Measurements from ENCODE around the gene ANKRD13A.

ANKRD13A gene

DNA sequence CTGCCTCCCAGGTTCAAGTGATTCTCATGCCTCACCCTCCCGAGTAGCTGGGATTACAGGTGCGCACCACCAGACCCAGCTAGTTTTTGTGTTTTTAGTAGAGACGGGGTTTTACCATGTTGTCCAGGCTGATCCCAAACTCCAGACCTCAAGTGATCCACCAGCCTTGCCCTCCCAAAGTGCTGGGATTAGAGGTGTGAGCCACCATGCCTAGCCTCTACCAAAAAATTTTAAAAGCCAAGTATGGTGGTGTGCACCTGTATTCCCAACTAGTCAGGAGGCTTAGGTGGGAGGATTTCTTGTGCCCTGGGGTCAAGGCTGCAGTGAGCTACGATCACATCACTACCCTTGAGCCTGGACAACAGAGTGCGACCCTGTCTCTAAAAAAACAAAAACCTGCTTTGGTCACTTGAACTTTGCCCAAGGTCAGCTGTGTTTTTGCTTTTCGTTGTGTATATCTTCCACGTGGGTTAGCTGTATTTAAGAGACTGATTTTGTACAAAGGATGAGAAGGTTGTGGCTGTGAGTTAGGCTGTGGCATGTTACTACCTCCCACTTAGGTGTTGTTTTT lies 36.4 kb downstream of the ANKRD13A start:
- Histone ChIP-seq H3K79me2 (ENCODE audit: insufficient read depth, low read depth) (no peaks in the 10 kb centered on the region), H3K27me3 (ENCODE audit: insufficient read depth, low read depth) (no peaks in the 10 kb centered on the region), H3K4me3 (IDR thresholded peaks at IDR 0.05; ENCODE audit: insufficient read depth, low read depth, low read length) (no peak overlapping the region), H2AFZ (ENCODE audit: low read depth) (no peak overlapping the region), H3K9ac (no peak overlapping the region), H4K20me1 (ENCODE audit: insufficient read depth) (no peaks in the 10 kb centered on the region), H3K36me3 (ENCODE audit: insufficient read depth) (no peaks in the 10 kb centered on the region), H3K27ac (no peak overlapping the region), H3K4me2 (no peak overlapping the region), H3K4me1 (ENCODE audit: low read depth, poor library complexity, severe bottlenecking) (no peaks in the 10 kb centered on the region)
- TF ChIP-seq CTCF (conservative IDR thresholded peaks at IDR 0.05; ENCODE audit: low read depth, low read length): no peak

- Histone ChIP-seq H3K36me3 (ENCODE audit: insufficient read depth) (no peaks in the 10 kb centered on the region), H2AFZ (ENCODE audit: low read depth) (no peak overlapping the region), H3K27me3 (ENCODE audit: insufficient read depth, low read depth) (no peaks in the 10 kb centered on the region), H4K20me1 (ENCODE audit: insufficient read depth) (no peaks in the 10 kb centered on the region), H3K27ac (no peak overlapping the region), H3K4me1 (ENCODE audit: low read depth, poor library complexity, severe bottlenecking) (no peaks in the 10 kb centered on the region), H3K4me3 (IDR thresholded peaks at IDR 0.05; ENCODE audit: insufficient read depth, low read depth, low read length) (no peak overlapping the region), H3K4me2 (no peak overlapping the region), H3K9ac (no peak overlapping the region), H3K79me2 (ENCODE audit: insufficient read depth, low read depth) (no peaks in the 10 kb centered on the region)
- no peak for TF ChIP-seq CTCF (conservative IDR thresholded peaks at IDR 0.05; ENCODE audit: low read depth, low read length)
These were observed 38.1 kb downstream of the ANKRD13A start for GRCh38 chr12:110037315-110037714.

GRCh38 chr12:110038741-110039084 lies 39.5 kb downstream of the ANKRD13A start:
- H3K4me2 ChIP-seq: no peak overlapping the region
- H3K9ac ChIP-seq: no peak overlapping the region
- no peak for TF ChIP-seq CTCF (conservative IDR thresholded peaks at IDR 0.05; ENCODE audit: low read depth, low read length)
- no peak overlapping the region for H3K27ac ChIP-seq
- no peaks in the 10 kb centered on the region for H3K4me1 ChIP-seq (ENCODE audit: low read depth, poor library complexity, severe bottlenecking)
- H2AFZ ChIP-seq (ENCODE audit: low read depth): no peak overlapping the region
- H3K4me3 ChIP-seq (IDR thresholded peaks at IDR 0.05; ENCODE audit: insufficient read depth, low read depth, low read length): no peak overlapping the region
- H3K36me3 ChIP-seq (ENCODE audit: insufficient read depth): no peaks in the 10 kb centered on the region
- H3K27me3 ChIP-seq (ENCODE audit: insufficient read depth, low read depth): no peaks in the 10 kb centered on the region
- no peaks in the 10 kb centered on the region for H3K79me2 ChIP-seq (ENCODE audit: insufficient read depth, low read depth)
- H4K20me1 ChIP-seq (ENCODE audit: insufficient read depth): no peaks in the 10 kb centered on the region

DNA sequence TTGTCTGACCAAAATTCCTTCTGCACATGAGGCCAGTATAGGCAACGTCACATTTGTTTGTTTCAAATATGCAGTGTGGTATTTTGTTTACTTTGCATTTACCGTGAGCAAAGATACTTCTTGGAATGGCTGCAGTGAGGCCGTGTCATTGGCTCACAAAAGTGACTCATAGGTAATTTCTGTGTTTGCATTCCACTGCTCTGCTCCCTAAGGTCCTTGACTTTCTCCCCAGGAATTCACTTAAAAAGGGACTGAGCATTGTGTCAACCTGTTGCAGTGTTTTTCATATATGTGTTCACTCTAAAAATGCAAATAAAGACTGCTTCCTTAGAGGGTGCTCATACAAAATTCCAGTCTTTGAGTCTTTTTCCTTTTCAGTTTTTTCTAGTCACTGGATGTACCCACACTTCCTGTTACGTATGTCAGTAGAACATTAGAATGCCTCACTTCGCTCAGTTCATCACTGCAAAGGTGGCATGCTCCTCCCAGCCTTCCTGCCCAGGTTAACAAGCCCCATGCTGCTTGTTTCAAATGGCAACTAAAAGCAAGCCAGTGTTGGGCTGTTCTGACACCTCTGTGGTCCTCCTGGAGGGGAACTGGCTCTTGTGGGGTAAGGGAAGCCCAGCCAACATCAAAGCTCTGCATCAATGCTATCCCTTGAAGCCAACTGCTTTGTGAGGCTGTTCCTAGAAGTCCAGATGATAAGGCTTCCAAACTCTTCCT lies 40.0 kb downstream of the ANKRD13A start:
- Histone ChIP-seq H3K27me3 (ENCODE audit: insufficient read depth, low read depth) (no peaks in the 10 kb centered on the region), H4K20me1 (ENCODE audit: insufficient read depth) (no peaks in the 10 kb centered on the region), H3K79me2 (ENCODE audit: insufficient read depth, low read depth) (no peaks in the 10 kb centered on the region), H3K9ac (no peak overlapping the region), H3K4me2 (no peak overlapping the region), H3K36me3 (ENCODE audit: insufficient read depth) (no peaks in the 10 kb centered on the region), H3K4me1 (ENCODE audit: low read depth, poor library complexity, severe bottlenecking) (no peaks in the 10 kb centered on the region), H3K4me3 (IDR thresholded peaks at IDR 0.05; ENCODE audit: insufficient read depth, low read depth, low read length) (no peak overlapping the region), H3K27ac (no peak overlapping the region), H2AFZ (ENCODE audit: low read depth) (no peak overlapping the region)
- TF ChIP-seq CTCF (conservative IDR thresholded peaks at IDR 0.05; ENCODE audit: low read depth, low read length): no peak
